GM23248 (cell line): Measurements from ENCODE around the gene MAGOHB. TPM values are rescaled to one million over a fixed set of nuclear protein-coding genes. Genes with fewer than 3 reads are reported as not detected.
"Not testable (repeated sequence)": the region's sequence is repeated elsewhere in the genome, so short reads cannot be mapped to it uniquely, and the experiment has no call there.

ENCODE experiments used
- DNase-seq: peaks from one replicate; pipeline ENCODE4 v3.0.0-alpha.2; 2015
- H2AFZ ChIP-seq: fragments of 200-600 bp; sonication (generic); 2 replicates; pipeline ENCODE4 v1.6.1; 2016; ENCODE audit warnings: antibody characterized with exemption
- H3F3A ChIP-seq: fragments of 200-600 bp; sonication (generic); 2 replicates; pipeline ENCODE4 v1.6.1; 2016; ENCODE audit warnings: mild to moderate bottlenecking, antibody characterized with exemption, mixed run types; ENCODE audit not compliant: insufficient read depth
- H3K27ac ChIP-seq: fragments of 200-600 bp; sonication (generic); 2 replicates; pipeline ENCODE4 v1.5.1; 2016; ENCODE audit warnings: mild to moderate bottlenecking
- H3K27me3 ChIP-seq: fragments of 200-600 bp; sonication (generic); replicated peaks from 2 replicates; pipeline ENCODE4 v1.6.1; 2016; ENCODE audit warnings: mild to moderate bottlenecking; ENCODE audit not compliant: insufficient read depth
- H3K36me3 ChIP-seq: fragments of 200-600 bp; sonication (generic); 2 replicates; pipeline ENCODE4 v1.6.1; 2016; ENCODE audit warnings: low read depth, mild to moderate bottlenecking
- H3K4me1 ChIP-seq: fragments of 200-600 bp; sonication (generic); 2 replicates; pipeline ENCODE4 v1.6.1; 2016; ENCODE audit warnings: mild to moderate bottlenecking; ENCODE audit not compliant: insufficient read depth
- H3K4me2 ChIP-seq: fragments of 200-600 bp; sonication (generic); one replicate; pipeline ENCODE4 v1.6.1; 2016; ENCODE audit warnings: mild to moderate bottlenecking; ENCODE audit not compliant: unreplicated experiment
- H3K4me3 ChIP-seq: fragments of 200-600 bp; sonication (generic); 2 replicates; pipeline ENCODE4 v1.5.1; 2016; ENCODE audit warnings: mild to moderate bottlenecking
- H3K79me2 ChIP-seq: fragments of 200-600 bp; sonication (generic); 2 replicates; pipeline ENCODE4 v1.6.1; 2016; ENCODE audit warnings: mild to moderate bottlenecking; ENCODE audit not compliant: insufficient read depth
- H3K9ac ChIP-seq: fragments of 200-600 bp; sonication (generic); 2 replicates; pipeline ENCODE4 v1.6.1; 2016; ENCODE audit warnings: mild to moderate bottlenecking
- H3K9me2 ChIP-seq: fragments of 200-600 bp; sonication (generic); 2 replicates; pipeline ENCODE4 v1.6.1; 2016; ENCODE audit warnings: mixed run types, mild to moderate bottlenecking, moderate library complexity; ENCODE audit not compliant: insufficient read depth
- H3K9me3 ChIP-seq: fragments of 200-600 bp; sonication (generic); one replicate; pipeline ENCODE4 v1.6.1; 2017; ENCODE audit warnings: low read depth
- H4K20me1 ChIP-seq: fragments of 200-600 bp; sonication (generic); 2 replicates; pipeline ENCODE4 v1.6.0; 2016; ENCODE audit not compliant: insufficient read depth
- EZH2 ChIP-seq: fragments of 200-600 bp; sonication (generic); IDR thresholded peaks from 2 replicates; pipeline ENCODE4 v1.6.1; 2018; ENCODE audit warnings: antibody characterized with exemption, mild to moderate bottlenecking; ENCODE audit not compliant: insufficient read depth, poor library complexity, severe bottlenecking
- EZH2phosphoT487 ChIP-seq: fragments of 200-600 bp; sonication (generic); IDR thresholded peaks from 2 replicates; pipeline ENCODE4 v1.6.1; 2018; ENCODE audit warnings: antibody characterized with exemption, moderate library complexity, mild to moderate bottlenecking, low read depth; ENCODE audit not compliant: insufficient read depth
- WGBS, 2 experiments: methylation state at CpG; one replicate each; pipeline ENCODE4 v1.1.6; 2015 to 2017; ENCODE audit warnings: low lambda C conversion rate in 2 of 2, low coverage in 1 of 2; ENCODE audit errors: missing lambda C conversion rate in 2 of 2; 5-methylcytosine and 5-hydroxymethylcytosine counted together
- in situ Hi-C: fragments of 300-500 bp; cut with MboI; formaldehyde crosslinking; loops from 2 replicates; pipeline ENCODE4 v1.15.0; 2020
- polyA plus RNA-seq: library from polyadenylated mRNA; unstranded; fragments of >200 nt; fragmentation: Nextera tagmentation; extraction: Ambion mirVana; gene quantifications from 2 replicates; pipeline ENCODE4 v1.2.1, GENCODE V29; 2016
- total RNA-seq: library from RNA; depleted of rRNA; stranded (reverse); fragments of >200 nt; shearing (Covaris generic); gene quantifications from 2 replicates; pipeline ENCODE4 v1.2.3, GENCODE V29; 2014

Gene MAGOHB
- total and polyA plus RNA-seq, 2 experiments from 2014 or later, result 16.6 to 78.0 TPM

DNA sequence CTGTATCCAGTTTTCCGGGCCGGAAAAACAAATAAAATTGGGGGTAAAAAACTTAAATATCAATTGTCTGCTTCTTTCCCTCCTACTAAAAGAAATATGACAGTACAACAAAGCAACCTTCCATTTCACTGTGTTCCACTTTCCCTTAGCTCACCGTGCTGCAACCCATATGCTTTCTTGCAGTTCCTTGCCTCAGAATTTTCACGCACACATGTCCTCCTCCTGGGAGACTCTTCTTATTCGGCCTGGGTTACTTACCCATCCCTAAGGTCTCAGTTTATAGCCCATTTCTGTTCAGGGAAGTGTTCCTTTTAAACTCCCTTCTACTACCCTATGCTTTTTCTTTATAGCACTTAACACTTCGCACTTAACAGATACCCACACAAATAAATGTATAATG lies 4.5 kb upstream of the MAGOHB start:
- DNase-seq, result peak; percentile 15
- in situ Hi-C loops, result no loop called here
- 78 to 79% methylated on average over 6 of the region's 6 CpGs for WGBS, 2 experiments

DNA sequence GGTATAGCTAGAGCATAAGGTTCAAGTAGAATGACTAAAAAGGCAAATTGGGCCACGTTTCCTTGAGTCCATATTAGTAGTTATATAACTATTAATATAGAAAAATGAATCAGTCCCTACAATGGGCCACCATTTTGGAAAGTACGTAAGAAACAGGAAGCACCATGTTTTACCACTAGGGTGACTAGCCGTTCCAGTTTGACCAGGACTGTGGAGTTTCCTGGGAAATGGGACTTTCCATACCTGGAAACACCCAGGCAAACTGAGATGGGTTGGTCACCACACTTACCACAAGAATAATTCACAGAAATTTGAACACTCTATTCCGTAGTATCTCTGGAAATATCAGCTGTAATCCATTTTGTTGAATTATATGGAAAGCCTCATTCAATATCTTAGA lies 2.1 kb upstream of the MAGOHB start:
- Histone ChIP-seq H3K36me3 (no peaks in the 10 kb centered on the region), H4K20me1 (no peaks in the 10 kb centered on the region), H3K4me2 (no peak overlapping the region), H3K4me1 (peaks cover 43% of the 10 kb centered on the region), H3F3A (peaks cover 19% of the 10 kb centered on the region), H3K79me2 (peaks cover 28% of the 10 kb centered on the region), H3K27me3 (no peaks in the 10 kb centered on the region), H3K4me3 (no peak overlapping the region), H3K27ac (no peak overlapping the region), H2AFZ (no peak overlapping the region), H3K9me2 (no peaks in the 10 kb centered on the region), H3K9me3 (no peaks in the 10 kb centered on the region), H3K9ac (no peak overlapping the region)
- no peak for TF ChIP-seq EZH2
- no peak for TF ChIP-seq EZH2phosphoT487
- no peak for DNase-seq
- WGBS, 2 experiments, result 65% methylated on average over 4 of the region's 4 CpGs
- in situ Hi-C loops, result no loop called here

More for the DNA sequence above, 4.5 kb upstream of the MAGOHB start:
- H3K9me2 ChIP-seq, result no peaks in the 10 kb centered on the region
- H3F3A ChIP-seq, result peaks cover 19% of the 10 kb centered on the region
- no peaks in the 10 kb centered on the region for H3K27me3 ChIP-seq
- no peaks in the 10 kb centered on the region for H4K20me1 ChIP-seq
- TF ChIP-seq EZH2, result no peak
- TF ChIP-seq EZH2phosphoT487, result no peak
- peak overlapping the region; percentile 53 for H2AFZ ChIP-seq
- H3K27ac ChIP-seq, result peak overlapping the region; percentile 85
- H3K9me3 ChIP-seq, result no peaks in the 10 kb centered on the region
- H3K4me1 ChIP-seq, result peaks cover 26% of the 10 kb centered on the region
- peaks cover 5% of the 10 kb centered on the region for H3K79me2 ChIP-seq
- no peak overlapping the region for H3K4me3 ChIP-seq
- H3K36me3 ChIP-seq, result no peaks in the 10 kb centered on the region
- H3K4me2 ChIP-seq, result peak overlapping the region; percentile 74
- H3K9ac ChIP-seq, result peak overlapping the region; percentile 56

DNA sequence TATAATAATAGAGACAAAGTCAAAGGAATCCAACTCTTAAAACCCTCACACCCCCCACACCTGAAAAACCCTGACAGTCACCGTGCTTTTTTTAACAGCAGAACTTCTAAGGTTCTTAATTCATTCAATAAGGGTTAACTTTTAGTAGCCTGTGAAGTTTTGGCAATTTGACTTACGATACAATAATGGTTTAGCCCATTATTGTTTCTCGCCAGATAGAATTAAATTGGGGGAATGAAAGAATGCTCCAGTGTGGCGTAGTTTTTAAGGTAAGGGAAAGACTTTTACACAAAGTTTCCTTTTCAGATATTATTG lies 604 bp upstream of the MAGOHB start:
- in situ Hi-C loops, result no loop called here
- peak overlapping the region; percentile 99 for H3K9ac ChIP-seq
- peak overlapping the region; percentile 95 for H3K4me3 ChIP-seq
- DNase-seq, result no peak
- peak overlapping the region; percentile 95 for H3K4me2 ChIP-seq
- peak overlapping the region; percentile 92 for H2AFZ ChIP-seq
- no peaks in the 10 kb centered on the region for H3K27me3 ChIP-seq
- H3F3A ChIP-seq, result peaks cover 19% of the 10 kb centered on the region
- H3K36me3 ChIP-seq, result peaks cover 14% of the 10 kb centered on the region
- H3K79me2 ChIP-seq, result peaks cover 41% of the 10 kb centered on the region
- WGBS, 2 experiments, result 13 to 21% methylated on average over 4 of the region's 4 CpGs
- no peaks in the 10 kb centered on the region for H3K9me2 ChIP-seq
- peak overlapping the region; percentile 91 for H3K27ac ChIP-seq
- no peak for TF ChIP-seq EZH2
- no peak for TF ChIP-seq EZH2phosphoT487
- no peaks in the 10 kb centered on the region for H3K9me3 ChIP-seq
- peaks cover 40% of the 10 kb centered on the region for H3K4me1 ChIP-seq
- no peaks in the 10 kb centered on the region for H4K20me1 ChIP-seq

DNA sequence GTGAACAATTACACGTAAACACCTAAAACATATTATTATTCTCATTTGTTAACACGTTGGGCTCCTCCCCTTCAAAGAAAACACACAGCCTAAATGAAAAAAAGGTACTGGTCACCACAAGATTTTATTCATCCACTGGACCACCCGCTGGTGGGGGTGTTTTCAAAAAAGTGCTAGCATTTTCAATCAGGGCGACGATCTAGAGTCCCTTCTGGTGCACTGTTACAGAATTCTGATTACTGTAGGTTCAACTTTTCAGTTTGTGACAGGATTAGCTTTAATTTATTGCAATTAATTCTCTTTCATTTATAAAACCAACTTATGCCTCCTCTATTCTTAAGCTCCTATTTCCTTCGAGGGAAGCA lies 443 bp downstream of the MAGOHB start:
- TF ChIP-seq EZH2phosphoT487 (no peak), EZH2 (no peak)
- H3F3A ChIP-seq, result peaks cover 9% of the 10 kb centered on the region
- H3K9ac ChIP-seq, result peak overlapping the region; percentile 99
- no peaks in the 10 kb centered on the region for H3K9me2 ChIP-seq
- 0 to 5% methylated on average over 6 of the region's 6 CpGs for WGBS, 2 experiments
- peaks cover 24% of the 10 kb centered on the region for H3K36me3 ChIP-seq
- peak overlapping the region; percentile 92 for H2AFZ ChIP-seq
- H4K20me1 ChIP-seq, result no peaks in the 10 kb centered on the region
- no peaks in the 10 kb centered on the region for H3K27me3 ChIP-seq
- peak overlapping the region; percentile 100 for H3K4me2 ChIP-seq
- H3K4me3 ChIP-seq, result peak overlapping the region; percentile 95
- in situ Hi-C loops, result no loop called here
- H3K4me1 ChIP-seq, result peaks cover 32% of the 10 kb centered on the region
- peaks cover 41% of the 10 kb centered on the region for H3K79me2 ChIP-seq
- H3K27ac ChIP-seq, result peak overlapping the region; percentile 91
- no peaks in the 10 kb centered on the region for H3K9me3 ChIP-seq
- no peak for DNase-seq

DNA sequence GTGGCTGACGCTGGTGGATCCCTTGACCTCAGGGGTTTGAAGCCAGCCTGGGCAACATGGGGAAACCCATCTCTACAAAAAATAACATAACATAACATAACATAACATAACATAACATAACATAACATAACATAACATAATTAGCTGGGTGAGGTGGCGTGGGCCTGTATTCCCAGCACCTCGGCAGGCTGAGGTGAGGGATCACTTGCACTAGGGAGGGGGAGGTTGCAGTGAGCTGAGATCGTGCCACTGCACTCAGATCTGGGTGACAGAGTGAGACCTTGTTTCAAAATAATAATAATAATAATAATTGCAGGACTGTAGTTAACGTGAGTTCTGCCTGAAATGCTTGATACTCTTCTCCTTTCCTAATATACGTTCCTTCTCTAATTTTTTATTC lies 1.3 kb downstream of the MAGOHB start:
- peak overlapping the region; percentile 92 for H2AFZ ChIP-seq
- no peak for TF ChIP-seq EZH2phosphoT487
- no peak for TF ChIP-seq EZH2
- H3K27me3 ChIP-seq, result no peaks in the 10 kb centered on the region
- WGBS, 2 experiments, result 32 to 41% methylated on average over 6 of the region's 6 CpGs
- H3F3A ChIP-seq, result peaks cover under 1% of the 10 kb centered on the region; the same call in 1 of the 2 replicates
- H3K4me1 ChIP-seq, result peaks cover 23% of the 10 kb centered on the region
- peak overlapping the region; percentile 99 for H3K9ac ChIP-seq
- H3K79me2 ChIP-seq, result peaks cover 41% of the 10 kb centered on the region
- no peaks in the 10 kb centered on the region for H3K9me3 ChIP-seq
- no peaks in the 10 kb centered on the region for H3K9me2 ChIP-seq
- peak overlapping the region; percentile 100 for H3K4me2 ChIP-seq
- DNase-seq, result no peak
- no peaks in the 10 kb centered on the region for H4K20me1 ChIP-seq
- in situ Hi-C loops, result no loop called here
- H3K27ac ChIP-seq, result peak overlapping the region; percentile 91; the same call in 1 of the 2 replicates
- peaks cover 31% of the 10 kb centered on the region for H3K36me3 ChIP-seq
- H3K4me3 ChIP-seq, result peak overlapping the region; percentile 95

DNA sequence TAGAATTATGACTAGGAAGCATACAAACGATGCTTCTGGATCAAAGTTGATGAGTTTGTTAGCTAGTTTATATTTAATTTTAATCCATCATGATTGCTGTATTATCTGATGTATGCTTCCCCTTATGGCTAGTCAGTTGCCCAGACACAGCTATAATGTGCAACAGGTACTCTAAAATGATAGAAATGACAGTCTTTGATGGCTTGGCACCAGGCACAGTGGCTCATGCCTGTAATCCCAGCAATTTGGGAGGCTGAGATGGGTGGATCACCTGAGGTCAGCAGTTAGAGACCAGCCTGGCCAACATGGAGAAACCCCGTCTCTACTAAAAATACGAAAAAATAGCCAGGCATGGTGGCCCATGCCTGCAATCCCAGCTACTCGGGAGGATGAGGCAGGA lies 2.2 kb downstream of the MAGOHB start:
- 69 to 73% methylated on average over 4 of the region's 4 CpGs for WGBS, 2 experiments

More for the DNA sequence above, 2.2 kb downstream of the MAGOHB start:
- H4K20me1 ChIP-seq, H3K27me3 ChIP-seq, H3F3A ChIP-seq, DNase-seq, H2AFZ ChIP-seq, in situ Hi-C loops, H3K9me3 ChIP-seq, H3K4me2 ChIP-seq, H3K27ac ChIP-seq, H3K4me3 ChIP-seq, H3K9me2 ChIP-seq: not testable (repeated sequence)
- Histone ChIP-seq H3K36me3 (peaks cover 40% of the 10 kb centered on the region), H3K9ac (peak overlapping the region; percentile 10; the same call in 1 of the 2 replicates), H3K4me1 (peaks cover 23% of the 10 kb centered on the region), H3K79me2 (peaks cover 41% of the 10 kb centered on the region)
